IMR-90 (cell line): Measurements from ENCODE around the gene GPAT3. TPM values are rescaled to one million over a fixed set of nuclear protein-coding genes. Genes with fewer than 3 reads are reported as not detected.

Source experiments
- ATAC-seq: fragments of 200-7000 bp; cut with Tn5 transposase; 2 replicates; pipeline ENCODE4 v1.9.1; 2020; ENCODE audit warnings: low read depth, mild to moderate bottlenecking, moderate library complexity
- BruUV-seq: library from RNA; stranded (reverse); fragments of 400-500 nt; replicated peaks from 2 replicates; lab custom pipeline; 2021; lab: Mats Ljungman, UMichigan
- CTCF ChIA-PET: fragments of 300-600 bp; formaldehyde crosslinking; extraction: SDS; loops from one replicate; lab custom pipeline; 2021; ENCODE audit warnings: antibody characterized with exemption; lab: Yijun Ruan, JAX
- POLR2A ChIA-PET: fragments of 300-600 bp; sonication (Branson Sonifier 250); formaldehyde crosslinking; loops from one replicate; lab custom pipeline; 2022; ENCODE audit warnings: antibody characterized with exemption; ENCODE audit not compliant: unreplicated experiment; lab: Charles Lee
- DNase-seq: peaks from one replicate; pipeline ENCODE4 v3.0.0; 2013
- H2AFZ ChIP-seq: replicated peaks from 2 replicates; pipeline ENCODE3; 2013; ENCODE audit warnings: low read length, mild to moderate bottlenecking; ENCODE audit not compliant: poor library complexity
- H2AK5ac ChIP-seq: 2 replicates; pipeline ENCODE4 v1.6.1; 2013; ENCODE audit warnings: low read depth, low read length, inconsistent platforms
- H2AK9ac ChIP-seq: replicated peaks from 2 replicates; pipeline ENCODE3; 2013; ENCODE audit warnings: mild to moderate bottlenecking, low read depth, low read length, moderate library complexity; ENCODE audit not compliant: poor library complexity
- H2BK120ac ChIP-seq: 2 replicates; pipeline ENCODE4 v1.6.1; 2013; ENCODE audit warnings: low read depth, low read length, inconsistent platforms
- H2BK15ac ChIP-seq: 3 replicates; pipeline ENCODE4 v1.6.1; 2013; ENCODE audit warnings: low read depth, low read length, inconsistent platforms
- H2BK20ac ChIP-seq: 2 replicates; pipeline ENCODE4 v1.6.1; 2013; ENCODE audit warnings: low read depth, mild to moderate bottlenecking, inconsistent platforms, low read length, moderate library complexity
- H2BK5ac ChIP-seq: 2 replicates; pipeline ENCODE4 v1.6.1; 2013; ENCODE audit warnings: mild to moderate bottlenecking, low read depth, low read length, inconsistent platforms; ENCODE audit not compliant: poor library complexity, severe bottlenecking
- H3K14ac ChIP-seq: replicated peaks from 2 replicates; pipeline ENCODE4 v1.6.1; 2013; ENCODE audit warnings: low read depth, low read length, inconsistent platforms
- H3K18ac ChIP-seq: 2 replicates; pipeline ENCODE4 v1.6.1; 2013; ENCODE audit warnings: low read depth, low read length, control low read depth
- H3K23ac ChIP-seq: 2 replicates; pipeline ENCODE4 v1.6.1; 2013; ENCODE audit warnings: low read depth, low read length, inconsistent platforms
- H3K27ac ChIP-seq: 2 replicates; pipeline ENCODE4 v1.5.1; 2013; ENCODE audit warnings: mild to moderate bottlenecking, control low read depth, low read length; ENCODE audit not compliant: insufficient read depth
- H3K27me3 ChIP-seq: 2 replicates; pipeline ENCODE4 v1.6.1; 2013; ENCODE audit warnings: low read length; ENCODE audit not compliant: control insufficient read depth, insufficient read depth
- H3K36me3 ChIP-seq: 2 replicates; pipeline ENCODE4 v1.6.1; 2013; ENCODE audit warnings: low read length, mixed read lengths; ENCODE audit not compliant: control insufficient read depth, insufficient read depth
- H3K4ac ChIP-seq: 2 replicates; pipeline ENCODE4 v1.6.1; 2013; ENCODE audit warnings: low read depth, low read length, inconsistent platforms
- H3K4me1 ChIP-seq: 2 replicates; pipeline ENCODE4 v1.6.1; 2013; ENCODE audit warnings: low read length, mixed read lengths; ENCODE audit not compliant: control insufficient read depth, insufficient read depth
- H3K4me2 ChIP-seq: 2 replicates; pipeline ENCODE4 v1.6.1; 2013; ENCODE audit warnings: low read depth, mild to moderate bottlenecking, control low read depth, low read length, moderate library complexity
- H3K4me3 ChIP-seq: 2 replicates; pipeline ENCODE4 v1.5.1; 2013; ENCODE audit warnings: low read depth, mild to moderate bottlenecking, control low read depth, low read length, moderate library complexity; ENCODE audit not compliant: insufficient read depth
- H3K56ac ChIP-seq: 2 replicates; pipeline ENCODE4 v1.6.1; 2013; ENCODE audit warnings: low read length, inconsistent platforms; ENCODE audit not compliant: insufficient read depth; ENCODE audit errors: extremely low read depth
- H3K79me1 ChIP-seq, 2 experiments: 2 replicates each; pipeline ENCODE4 v1.6.1; 2013; ENCODE audit warnings: low read length in 2 of 2, inconsistent platforms in 1 of 2, low read depth in 1 of 2
- H3K9ac ChIP-seq: 2 replicates; pipeline ENCODE4 v1.6.1; 2013; ENCODE audit warnings: low read depth, low read length, control low read depth
- H3K9me1 ChIP-seq: 2 replicates; pipeline ENCODE4 v1.6.1; 2013; ENCODE audit warnings: low read length, inconsistent platforms; ENCODE audit not compliant: insufficient read depth
- H3K9me3 ChIP-seq: 2 replicates; pipeline ENCODE4 v1.6.1; 2013; ENCODE audit warnings: low read length; ENCODE audit not compliant: control insufficient read depth, insufficient read depth
- H4K20me1 ChIP-seq: 2 replicates; pipeline ENCODE4 v1.6.1; 2013; ENCODE audit warnings: low read length, inconsistent platforms; ENCODE audit not compliant: insufficient read depth
- H4K5ac ChIP-seq: 2 replicates; pipeline ENCODE4 v1.6.1; 2013; ENCODE audit warnings: mild to moderate bottlenecking, low read depth, low read length, control low read depth
- H4K8ac ChIP-seq, 2 experiments: 2 replicates each; pipeline ENCODE4 v1.6.1; 2013; ENCODE audit warnings: low read depth in 2 of 2, low read length in 2 of 2, control low read depth in 1 of 2, inconsistent platforms in 1 of 2
- H4K91ac ChIP-seq: 2 replicates; pipeline ENCODE4 v1.6.1; 2013; ENCODE audit warnings: low read depth, low read length, inconsistent platforms; ENCODE audit not compliant: insufficient read depth
- BHLHE40 ChIP-seq: fragments of 150-350 bp; IDR thresholded peaks from 2 replicates; pipeline ENCODE4 v1.6.1; 2016; ENCODE audit warnings: mild to moderate bottlenecking, low read depth, low read length
- CEBPB ChIP-seq: IDR thresholded peaks from 2 replicates; pipeline ENCODE4 v1.6.1; 2012; ENCODE audit warnings: low read depth, low read length, improper control_type of control experiment
- CHD1 ChIP-seq: IDR thresholded peaks from 2 replicates; pipeline ENCODE4 v1.6.1; 2012; ENCODE audit warnings: low read depth, low read length, improper control_type of control experiment
- CTCF ChIP-seq: conservative IDR thresholded peaks from 2 replicates; pipeline ENCODE4 v1.5.1; 2012; ENCODE audit warnings: mild to moderate bottlenecking, low read depth, low read length, improper control_type of control experiment
- FOS ChIP-seq: fragments of 150-350 bp; IDR thresholded peaks from 2 replicates; pipeline ENCODE4 v1.6.1; 2016; ENCODE audit warnings: low read depth, low read length
- MXI1 ChIP-seq: IDR thresholded peaks from 2 replicates; pipeline ENCODE4 v1.6.1; 2012; ENCODE audit warnings: low read depth, mild to moderate bottlenecking, low read length, moderate library complexity, borderline replicate concordance
- NFE2L2 ChIP-seq: fragments of 150-350 bp; IDR thresholded peaks from 2 replicates; pipeline ENCODE4 v1.6.1; 2016; ENCODE audit warnings: low read depth, mild to moderate bottlenecking, low read length
- USF2 ChIP-seq: fragments of 150-350 bp; IDR thresholded peaks from 2 replicates; pipeline ENCODE4 v1.6.1; 2017; ENCODE audit warnings: mild to moderate bottlenecking, antibody characterized with exemption, low read length, low read depth
- WGBS, 2 experiments: methylation state at CpG; one replicate each; pipeline versions ENCODE4 v1.1.5 to v1.1.7; 2013; ENCODE audit warnings: missing lambda C conversion rate in 2 of 2; ENCODE audit not compliant: insufficient read length in 1 of 2; ENCODE audit errors: extremely low coverage in 2 of 2; 5-methylcytosine and 5-hydroxymethylcytosine counted together
- dilution Hi-C: fragments of 300-500 bp; cut with HindIII; formaldehyde crosslinking; loops from one replicate; pipeline ENCODE4 v1.14.3; 2018; ENCODE audit warnings: low sequenced_read_pairs; ENCODE audit not compliant: unreplicated experiment
- in situ Hi-C: fragments of 300-500 bp; cut with MboI; formaldehyde crosslinking; loops from 3 replicates; pipeline ENCODE4 v1.14.3; 2019; ENCODE audit warnings: low sequenced_read_pairs, inconsistent platforms, mixed read lengths
- intact Hi-C: fragments of 100-400 bp; cut with micrococcal nuclease; formaldehyde crosslinking; loops from 2 replicates; pipeline ENCODE4 v1.10.0; 2022
- polyA plus RNA-seq, 3 experiments: library from polyadenylated mRNA; depleted of rRNA; stranded (reverse); fragments of >200 nt; gene quantifications; 2 replicates each; pipeline ENCODE4 v1.2.3, GENCODE V29; 2012; ENCODE audit warnings: low replicate concordance in 1 of 3
- total RNA-seq: library from RNA; depleted of rRNA; stranded (reverse); fragments of >200 nt; gene quantifications from 2 replicates; pipeline ENCODE4 v1.2.3, GENCODE V29; 2012

GPAT3 gene
- total and polyA plus RNA-seq, 2 of the 4 experiments (the other 2 are of a cell fraction) = 1.3 to 2.9 TPM

GRCh38 chr4:83618431-83618830 is 82.5 kb downstream of the GPAT3 start:
- peak overlapping the region; percentile 36; the same call in 1 of the 2 replicates for H3K18ac ChIP-seq
- H2AK5ac ChIP-seq = 0 out of 2 replicates have a peak overlapping the region, but pooled peaks have one; percentile 33
- ATAC-seq (peak; percentile 84), DNase-seq (peak; percentile 85)
- peak overlapping the region; percentile 31; the same call in 1 of the 2 replicates for H3K4me2 ChIP-seq
- CTCF ChIA-PET = interaction anchor here (0.6 to 1.7 kb wide), 3 partner anchors 27 to 1156 kb away, joined by 3 to 4 read pairs (median 3); no protein-coding TSS in a partner anchor
- H2BK15ac ChIP-seq = peak overlapping the region; percentile 86; the same call in 2 of the 3 replicates
- 0% methylated on average over 1 of the region's 4 CpGs; no CpG with 5 or more reads in 1 of the 2 experiments for WGBS, 2 experiments
- peak overlapping the region; percentile 57 for H3K14ac ChIP-seq
- H3K27ac ChIP-seq = peak overlapping the region; percentile 26; the same call in 1 of the 2 replicates
- H3K4ac ChIP-seq = peak overlapping the region; percentile 86; the same call in 1 of the 2 replicates
- TF ChIP-seq BHLHE40 (peak; percentile 94), CEBPB (peak; percentile 17; the same call in 1 of the 2 replicates), CTCF (no peak), MXI1 (no peak), NFE2L2 (peak; percentile 70; the same call in 1 of the 2 replicates), FOS (0 out of 2 replicates have a peak, but pooled peaks have one; percentile 28), USF2 (peak; percentile 92), CHD1 (no peak)
- no peak overlapping the region; the same call in 1 of the 2 replicates for H3K9ac ChIP-seq
- no TSS peak for BruUV-seq
- peak overlapping the region; percentile 71 for H3K56ac ChIP-seq
- H4K5ac ChIP-seq = peak overlapping the region; percentile 46; the same call in 1 of the 2 replicates
- no peak overlapping the region for H3K4me3 ChIP-seq
- no peaks in the 10 kb centered on the region for H3K79me1 ChIP-seq
- peaks cover 4% of the 10 kb centered on the region for H3K4me1 ChIP-seq
- H2AFZ ChIP-seq = peak overlapping the region; percentile 54
- H4K8ac ChIP-seq = peak overlapping the region in 1 of 2 experiments; percentile 75; a peak in 2 of 4 replicates
- no peaks in the 10 kb centered on the region for H3K27me3 ChIP-seq
- peak overlapping the region; percentile 57; the same call in 1 of the 2 replicates for H3K23ac ChIP-seq
- H4K91ac ChIP-seq = peak overlapping the region; percentile 75; the same call in 1 of the 2 replicates
- H3K36me3 ChIP-seq = no peaks in the 10 kb centered on the region
- H3K9me1 ChIP-seq = 0 out of 2 replicates have a peak, but pooled peaks cover 3% of the 10 kb centered on the region
- intact Hi-C loops = loop anchor here (5.0 kb wide), 1 partner anchor 66 kb away; no protein-coding TSS in a partner anchor
- peak overlapping the region; percentile 90 for H2BK5ac ChIP-seq
- H2BK120ac ChIP-seq = peak overlapping the region; percentile 87
- peak overlapping the region; percentile 91 for H2BK20ac ChIP-seq
- H4K20me1 ChIP-seq = no peaks in the 10 kb centered on the region
- in situ Hi-C loops = no loop called here
- POLR2A ChIA-PET = no interaction called here
- no peak overlapping the region for H2AK9ac ChIP-seq
- H3K9me3 ChIP-seq = peaks cover 16% of the 10 kb centered on the region
- dilution Hi-C loops = no loop called here
